ENCODE data around the gene TSPY10.
"Not testable (repeated sequence)": the region's sequence is repeated elsewhere in the genome, so short reads cannot be mapped to it uniquely, and the experiment has no call there.

Gene TSPY10, protein sequence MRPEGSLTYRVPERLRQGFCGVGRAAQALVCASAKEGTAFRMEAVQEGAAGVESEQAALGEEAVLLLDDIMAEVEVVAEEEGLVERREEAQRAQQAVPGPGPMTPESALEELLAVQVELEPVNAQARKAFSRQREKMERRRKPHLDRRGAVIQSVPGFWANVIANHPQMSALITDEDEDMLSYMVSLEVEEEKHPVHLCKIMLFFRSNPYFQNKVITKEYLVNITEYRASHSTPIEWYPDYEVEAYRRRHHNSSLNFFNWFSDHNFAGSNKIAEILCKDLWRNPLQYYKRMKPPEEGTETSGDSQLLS

DNA sequence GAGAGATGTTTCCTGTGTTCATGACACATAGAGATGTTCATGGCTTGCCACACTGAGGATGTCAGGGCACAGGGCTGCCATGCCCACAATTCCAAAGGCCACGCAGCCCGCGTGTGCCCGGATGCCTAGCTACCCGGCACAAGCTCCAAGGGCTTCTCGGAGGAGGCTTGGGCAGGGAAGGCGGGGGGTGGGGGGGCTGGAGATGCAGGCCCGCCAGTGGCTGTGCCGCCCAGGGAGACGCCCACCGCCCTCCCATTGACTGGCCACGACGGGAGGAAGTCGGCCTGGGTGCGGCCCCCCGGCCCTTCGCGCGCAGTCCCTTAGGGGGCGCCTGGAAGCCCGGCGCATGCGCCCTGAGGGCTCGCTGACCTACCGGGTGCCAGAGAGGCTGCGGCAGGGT lies at the start of gene TSPY10:
Gene TSPY10, plus strand, starts transcription at position 301 of the 400 bp plus-strand sequence. Its CDS starts 46 bp downstream, at position 347.
- not testable (repeated sequence) for H3K9ac ChIP-seq (ENCODE audit: low read length); H3K27me3 ChIP-seq (ENCODE audit: control insufficient read depth, insufficient read depth, low read length); H3K4me1 ChIP-seq (ENCODE audit: control insufficient read depth, low read depth, low read length); H3K9me3 ChIP-seq (ENCODE audit: control insufficient read depth, low read depth, low read length); H3K36me3 ChIP-seq (ENCODE audit: control insufficient read depth, low read depth, low read length); H3K27ac ChIP-seq (ENCODE audit: low read length); H3K4me3 ChIP-seq (ENCODE audit: low read length)

DNA sequence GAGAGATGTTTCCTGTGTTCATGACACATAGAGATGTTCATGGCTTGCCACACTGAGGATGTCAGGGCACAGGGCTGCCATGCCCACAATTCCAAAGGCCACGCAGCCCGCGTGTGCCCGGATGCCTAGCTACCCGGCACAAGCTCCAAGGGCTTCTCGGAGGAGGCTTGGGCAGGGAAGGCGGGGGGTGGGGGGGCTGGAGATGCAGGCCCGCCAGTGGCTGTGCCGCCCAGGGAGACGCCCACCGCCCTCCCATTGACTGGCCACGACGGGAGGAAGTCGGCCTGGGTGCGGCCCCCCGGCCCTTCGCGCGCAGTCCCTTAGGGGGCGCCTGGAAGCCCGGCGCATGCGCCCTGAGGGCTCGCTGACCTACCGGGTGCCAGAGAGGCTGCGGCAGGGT lies 40.7 kb upstream of the TSPY10 start, which contains the start of gene TSPY9:
Gene TSPY9, plus strand, starts transcription at position 301 of the 400 bp plus-strand sequence. Its CDS starts 46 bp downstream, at position 347.
- not testable (repeated sequence) for H3K9ac ChIP-seq (ENCODE audit: low read length); H3K9me3 ChIP-seq (ENCODE audit: control insufficient read depth, low read depth, low read length); H3K27me3 ChIP-seq (ENCODE audit: control insufficient read depth, insufficient read depth, low read length); H3K27ac ChIP-seq (ENCODE audit: low read length); H3K4me1 ChIP-seq (ENCODE audit: control insufficient read depth, low read depth, low read length); H3K4me3 ChIP-seq (ENCODE audit: low read length); H3K36me3 ChIP-seq (ENCODE audit: control insufficient read depth, low read depth, low read length)

DNA sequence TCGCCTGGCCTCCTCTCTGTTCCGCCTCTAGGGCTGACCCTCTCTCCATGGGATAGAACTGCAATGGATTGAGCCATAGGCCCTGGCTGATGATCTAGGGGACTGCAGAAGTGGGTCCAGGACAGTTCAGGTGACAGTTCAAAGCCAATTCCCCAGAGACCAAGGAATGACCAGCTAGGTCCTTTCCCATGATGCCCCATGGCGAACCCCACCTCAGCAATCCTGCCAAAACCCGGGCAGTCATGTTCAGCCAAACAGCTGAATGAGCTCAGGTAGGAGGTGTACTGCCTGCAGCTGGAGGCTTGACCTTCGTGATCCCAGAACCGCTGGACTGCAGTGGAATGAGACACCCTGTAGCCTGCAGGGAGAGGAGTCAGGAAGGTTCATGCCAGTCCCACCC lies 23.3 kb upstream of the TSPY10 start:
- H3K4me1 ChIP-seq (ENCODE audit: control insufficient read depth, low read depth, low read length); H3K27ac ChIP-seq (ENCODE audit: low read length); H3K4me3 ChIP-seq (ENCODE audit: low read length); H3K27me3 ChIP-seq (ENCODE audit: control insufficient read depth, insufficient read depth, low read length); H3K9me3 ChIP-seq (ENCODE audit: control insufficient read depth, low read depth, low read length); H3K9ac ChIP-seq (ENCODE audit: low read length); H3K36me3 ChIP-seq (ENCODE audit: control insufficient read depth, low read depth, low read length): not testable (repeated sequence)

DNA sequence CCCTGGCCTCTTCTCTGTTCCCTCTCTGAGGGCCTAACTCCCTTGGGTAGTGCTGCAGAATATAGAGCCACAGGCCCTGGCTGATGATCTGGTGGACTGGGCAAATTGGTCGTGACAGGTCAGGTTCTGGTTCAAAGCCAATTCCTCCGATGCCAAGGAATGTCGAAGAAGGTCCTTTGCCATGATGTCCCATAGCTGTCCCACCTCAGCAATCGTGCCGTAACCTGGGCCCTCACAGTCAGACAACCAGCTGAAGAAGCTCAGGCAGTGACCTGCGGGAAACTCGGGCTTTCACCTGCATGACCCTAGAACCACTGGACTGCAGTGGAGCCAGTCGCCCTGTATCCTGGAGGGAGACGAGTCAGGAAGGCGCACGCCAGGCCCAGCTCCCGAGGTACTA lies 11.4 kb upstream of the TSPY10 start:
- H3K9ac ChIP-seq (ENCODE audit: low read length); H3K36me3 ChIP-seq (ENCODE audit: control insufficient read depth, low read depth, low read length); H3K4me3 ChIP-seq (ENCODE audit: low read length); H3K4me1 ChIP-seq (ENCODE audit: control insufficient read depth, low read depth, low read length); H3K27me3 ChIP-seq (ENCODE audit: control insufficient read depth, insufficient read depth, low read length); H3K9me3 ChIP-seq (ENCODE audit: control insufficient read depth, low read depth, low read length); H3K27ac ChIP-seq (ENCODE audit: low read length): not testable (repeated sequence)
